Trophoblast cell (in vitro differentiated cells and primary cell): ENCODE measurements around the gene CRMP1.

Experiments
- DNase-seq, 2 donors: peaks; one replicate each; pipeline ENCODE4 v3.0.0-alpha.2; 2016
- H2AFZ ChIP-seq: 2 replicates; pipeline ENCODE4 v1.6.1; 2013; ENCODE audit warnings: low read length, moderate library complexity, mild to moderate bottlenecking; ENCODE audit not compliant: insufficient read depth, poor library complexity
- H2AK5ac ChIP-seq: 2 replicates; pipeline ENCODE4 v1.6.1; 2013; ENCODE audit warnings: mild to moderate bottlenecking, low read length
- H2BK120ac ChIP-seq: 2 replicates; pipeline ENCODE4 v1.6.1; 2013; ENCODE audit warnings: low read length, mild to moderate bottlenecking, moderate library complexity; ENCODE audit not compliant: insufficient read depth, poor library complexity
- H2BK12ac ChIP-seq: 2 replicates; pipeline ENCODE4 v1.6.1; 2013; ENCODE audit warnings: mild to moderate bottlenecking, low read length, moderate library complexity
- H2BK5ac ChIP-seq: 2 replicates; pipeline ENCODE4 v1.6.1; 2013; ENCODE audit warnings: low read length, low read depth, moderate library complexity, mild to moderate bottlenecking; ENCODE audit not compliant: poor library complexity
- H3K14ac ChIP-seq: 2 replicates; pipeline ENCODE4 v1.6.1; 2013; ENCODE audit warnings: mild to moderate bottlenecking, low read length
- H3K18ac ChIP-seq: 2 replicates; pipeline ENCODE4 v1.6.1; 2013; ENCODE audit warnings: mild to moderate bottlenecking, low read length
- H3K23ac ChIP-seq: 2 replicates; pipeline ENCODE4 v1.6.1; 2013; ENCODE audit warnings: low read length
- H3K27ac ChIP-seq: 2 replicates; pipeline ENCODE4 v1.5.1; 2013; ENCODE audit warnings: low read depth, mild to moderate bottlenecking, inconsistent platforms, low read length, moderate library complexity
- H3K27me3 ChIP-seq: 2 replicates; pipeline ENCODE4 v1.6.1; 2013; ENCODE audit warnings: inconsistent platforms, mild to moderate bottlenecking, low read length, moderate library complexity; ENCODE audit not compliant: insufficient read depth
- H3K36me3 ChIP-seq, 2 experiments: 1 replicate in 1 of 2; 2 replicates in 1 of 2; pipeline ENCODE4 v1.6.1; 2013; ENCODE audit warnings: low read length in 2 of 2, mild to moderate bottlenecking in 2 of 2, moderate library complexity in 1 of 2; ENCODE audit not compliant: insufficient read depth in 2 of 2, control insufficient read depth in 1 of 2
- H3K4ac ChIP-seq: 2 replicates; pipeline ENCODE4 v1.6.1; 2013; ENCODE audit warnings: low read depth, mild to moderate bottlenecking, low read length, moderate library complexity
- H3K4me1 ChIP-seq, 2 experiments: 1 replicate in 1 of 2; 2 replicates in 1 of 2; pipeline ENCODE4 v1.6.1; 2013; ENCODE audit warnings: low read length in 2 of 2, mild to moderate bottlenecking in 2 of 2, moderate library complexity in 1 of 2; ENCODE audit not compliant: insufficient read depth in 2 of 2, control insufficient read depth in 1 of 2
- H3K4me2 ChIP-seq: 2 replicates; pipeline ENCODE4 v1.6.1; 2013; ENCODE audit warnings: inconsistent platforms, mild to moderate bottlenecking, low read length, moderate library complexity
- H3K4me3 ChIP-seq: 2 replicates; pipeline ENCODE4 v1.5.1; 2013; ENCODE audit warnings: mild to moderate bottlenecking, low read depth, low read length, inconsistent platforms
- H3K79me1 ChIP-seq: one replicate; pipeline ENCODE4 v1.6.1; 2013; ENCODE audit warnings: low read length
- H3K79me2 ChIP-seq: 2 replicates; pipeline ENCODE4 v1.6.1; 2013; ENCODE audit warnings: low read length, mild to moderate bottlenecking; ENCODE audit not compliant: control insufficient read depth, insufficient read depth, poor library complexity
- H3K9ac ChIP-seq: 2 replicates; pipeline ENCODE4 v1.6.1; 2013; ENCODE audit warnings: mild to moderate bottlenecking, low read length
- H3K9me3 ChIP-seq: 2 replicates; pipeline ENCODE4 v1.6.1; 2013; ENCODE audit warnings: low read depth, mild to moderate bottlenecking, control low read depth, inconsistent platforms, low read length; ENCODE audit not compliant: insufficient read depth
- H4K12ac ChIP-seq: 2 replicates; pipeline ENCODE4 v1.6.1; 2013; ENCODE audit warnings: low read depth, mild to moderate bottlenecking, low read length, moderate library complexity
- H4K8ac ChIP-seq: 2 replicates; pipeline ENCODE4 v1.6.1; 2013; ENCODE audit warnings: low read depth, mild to moderate bottlenecking, low read length, moderate library complexity
- H4K91ac ChIP-seq: one replicate; pipeline ENCODE4 v1.6.1; 2013; ENCODE audit warnings: low read depth, mild to moderate bottlenecking, low read length, moderate library complexity
- WGBS: extraction: QIAGEN DNeasy Blood & Tissue Kit; methylation state at CpG from one replicate; pipeline ENCODE4 v1.1.7; 2013; ENCODE audit warnings: missing lambda C conversion rate; ENCODE audit not compliant: insufficient read length, insufficient coverage; ENCODE audit errors: extremely low coverage; 5-methylcytosine and 5-hydroxymethylcytosine counted together

The CRMP1 gene

GRCh38 chr4:5865896-5866599 is 26.8 kb downstream of the CRMP1 start:
- Histone ChIP-seq H3K23ac (no peak overlapping the region), H2AFZ (no peak overlapping the region), H3K4me2 (no peak overlapping the region)

GRCh38 chr4:5863461-5864113 is 29.3 kb downstream of the CRMP1 start:
- no peak overlapping the region for H3K18ac ChIP-seq
- no CpG with 5 or more reads among the region's 15 CpGs for WGBS

More at GRCh38 chr4:5865896-5866599, 26.8 kb downstream of the CRMP1 start:
- H2BK5ac ChIP-seq = no peak overlapping the region
- H3K9ac ChIP-seq = no peak overlapping the region
- H2BK120ac ChIP-seq = no peak overlapping the region
- H3K79me1 ChIP-seq = no peaks in the 10 kb centered on the region
- no peaks in the 10 kb centered on the region for H3K79me2 ChIP-seq
- no peak overlapping the region for H4K91ac ChIP-seq
- no peak for DNase-seq
- no peak overlapping the region for H3K4me3 ChIP-seq
- H3K18ac ChIP-seq = no peak overlapping the region
- no peak overlapping the region for H3K14ac ChIP-seq
- no peak overlapping the region for H2AK5ac ChIP-seq
- no peak overlapping the region for H2BK12ac ChIP-seq
- H4K8ac ChIP-seq = no peak overlapping the region
- no peaks in the 10 kb centered on the region for H3K27me3 ChIP-seq
- no peak overlapping the region for H3K4ac ChIP-seq
- no peak overlapping the region for H4K12ac ChIP-seq
- WGBS = no CpG with 5 or more reads among the region's 12 CpGs
- H3K4me1 ChIP-seq = no peaks in the 10 kb centered on the region
- H3K36me3 ChIP-seq = no peaks in the 10 kb centered on the region
- H3K9me3 ChIP-seq = no peaks in the 10 kb centered on the region
- no peak overlapping the region for H3K27ac ChIP-seq

GRCh38 chr4:5858020-5858769 is 34.7 kb downstream of the CRMP1 start:
- peaks cover 5% of the 10 kb centered on the region for H3K9me3 ChIP-seq
- H3K79me2 ChIP-seq = no peaks in the 10 kb centered on the region
- H3K36me3 ChIP-seq = no peaks in the 10 kb centered on the region
- no peak overlapping the region for H4K8ac ChIP-seq
- no CpG with 5 or more reads among the region's 16 CpGs for WGBS
- H3K18ac ChIP-seq = no peak overlapping the region
- H2BK12ac ChIP-seq = no peak overlapping the region
- H4K12ac ChIP-seq = peak overlapping the region; percentile 12
- no peaks in the 10 kb centered on the region for H3K4me1 ChIP-seq
- no peak overlapping the region for H4K91ac ChIP-seq
- no peaks in the 10 kb centered on the region for H3K79me1 ChIP-seq
- H3K4me3 ChIP-seq = no peak overlapping the region
- H3K9ac ChIP-seq = no peak overlapping the region
- H2AFZ ChIP-seq = no peak overlapping the region
- H2AK5ac ChIP-seq = no peak overlapping the region
- H3K23ac ChIP-seq = no peak overlapping the region
- H2BK120ac ChIP-seq = no peak overlapping the region
- no peak overlapping the region for H3K4ac ChIP-seq
- no peak overlapping the region for H3K14ac ChIP-seq
- no peaks in the 10 kb centered on the region for H3K27me3 ChIP-seq
- H2BK5ac ChIP-seq = no peak overlapping the region
- no peak overlapping the region for H3K4me2 ChIP-seq
- DNase-seq = no peak
- H3K27ac ChIP-seq = no peak overlapping the region

More at GRCh38 chr4:5863461-5864113, 29.3 kb downstream of the CRMP1 start:
- Histone ChIP-seq H2BK120ac (no peak overlapping the region), H3K9ac (no peak overlapping the region), H3K4me3 (no peak overlapping the region), H3K4ac (no peak overlapping the region), H3K79me2 (no peaks in the 10 kb centered on the region), H2AK5ac (no peak overlapping the region), H3K23ac (no peak overlapping the region), H3K9me3 (peaks cover 3% of the 10 kb centered on the region), H4K12ac (no peak overlapping the region), H4K91ac (no peak overlapping the region), H3K4me1 (no peaks in the 10 kb centered on the region), H2BK12ac (no peak overlapping the region), H3K4me2 (no peak overlapping the region), H3K27ac (no peak overlapping the region), H3K79me1 (no peaks in the 10 kb centered on the region), H2BK5ac (no peak overlapping the region), H3K14ac (no peak overlapping the region), H3K36me3 (no peaks in the 10 kb centered on the region), H4K8ac (no peak overlapping the region), H3K27me3 (no peaks in the 10 kb centered on the region), H2AFZ (no peak overlapping the region)
- DNase-seq = no peak

- Histone ChIP-seq H3K27ac (no peak overlapping the region), H4K8ac (no peak overlapping the region), H2BK5ac (no peak overlapping the region)
These were observed 35.7 kb downstream of the CRMP1 start for GRCh38 chr4:5857199-5857598.

More at GRCh38 chr4:5857199-5857598, 35.7 kb downstream of the CRMP1 start:
- Histone ChIP-seq H3K23ac (no peak overlapping the region), H3K4me2 (no peak overlapping the region), H3K9ac (no peak overlapping the region), H2AK5ac (no peak overlapping the region), H3K18ac (no peak overlapping the region), H3K36me3 (no peaks in the 10 kb centered on the region), H2BK12ac (no peak overlapping the region), H4K12ac (no peak overlapping the region), H3K4me1 (no peaks in the 10 kb centered on the region), H4K91ac (no peak overlapping the region), H2AFZ (no peak overlapping the region), H3K4me3 (no peak overlapping the region), H2BK120ac (no peak overlapping the region), H3K14ac (no peak overlapping the region), H3K4ac (no peak overlapping the region), H3K27me3 (no peaks in the 10 kb centered on the region), H3K9me3 (peaks cover 5% of the 10 kb centered on the region), H3K79me1 (no peaks in the 10 kb centered on the region), H3K79me2 (no peaks in the 10 kb centered on the region)
- WGBS = 100% methylated on average over 1 of the region's 2 CpGs
- DNase-seq = no peak
